Activated CD8-positive, alpha-beta memory T cell treated with anti-CD3 and anti-CD28 coated beads for 4 hours (primary cell): ENCODE data around the gene NSD2.

Experiments used
- DNase-seq, 2 donors: peaks; one replicate each; pipeline ENCODE4 v3.0.0-alpha.2; 2020; ENCODE audit warnings: low read depth in 2 of 2

NSD2 gene

GRCh38 chr4:1864076-1865008, 6.9 kb upstream of the NSD2 start:
- DNase-seq: no peak

- DNase-seq: no peak
These were observed 5.0 kb upstream of the NSD2 start for GRCh38 chr4:1866189-1866661.

- no peak for DNase-seq
These were observed 2.9 kb upstream of the NSD2 start for GRCh38 chr4:1868293-1868692.

- DNase-seq: no peak
These were observed 2.3 kb upstream of the NSD2 start for GRCh38 chr4:1868912-1869311.

GRCh38 chr4:1869530-1870327, 1.5 kb upstream of the NSD2 start:
- no peak for DNase-seq

GRCh38 chr4:1870328-1870577, 940 bp upstream of the NSD2 start:
- peak; percentile 67 to 76 for DNase-seq

GRCh38 chr4:1871471-1872021, 353 bp downstream of the NSD2 start:
- DNase-seq: no peak

- DNase-seq: no peak
These were observed 1.7 kb downstream of the NSD2 start for GRCh38 chr4:1872870-1873269.

- no peak for DNase-seq
These were observed 2.1 kb downstream of the NSD2 start for GRCh38 chr4:1873291-1873690.

GRCh38 chr4:1873776-1874175, 2.6 kb downstream of the NSD2 start:
- DNase-seq: no peak

GRCh38 chr4:1874201-1874600, 3.0 kb downstream of the NSD2 start:
- DNase-seq: no peak

- DNase-seq: no peak
These were observed 8.3 kb downstream of the NSD2 start for GRCh38 chr4:1879485-1879884.

- DNase-seq: no peak
These were observed 9.1 kb downstream of the NSD2 start for GRCh38 chr4:1880332-1880731.

GRCh38 chr4:1882850-1883271, 11.7 kb downstream of the NSD2 start:
- DNase-seq: no peak

- no peak for DNase-seq
These were observed 12.4 kb downstream of the NSD2 start for GRCh38 chr4:1883583-1883982.

- no peak for DNase-seq
These were observed 14.2 kb downstream of the NSD2 start for GRCh38 chr4:1885414-1885813.

GRCh38 chr4:1887052-1887451, 15.9 kb downstream of the NSD2 start:
- no peak for DNase-seq

GRCh38 chr4:1890979-1891570, 19.9 kb downstream of the NSD2 start:
- DNase-seq: no peak

- no peak for DNase-seq
These were observed 24.9 kb downstream of the NSD2 start for GRCh38 chr4:1895971-1896657.

- DNase-seq: no peak
These were observed 25.4 kb downstream of the NSD2 start for GRCh38 chr4:1896658-1896991.

- DNase-seq: no peak
These were observed 26.8 kb downstream of the NSD2 start for GRCh38 chr4:1898007-1898406.

GRCh38 chr4:1898681-1899080, 27.5 kb downstream of the NSD2 start:
- no peak for DNase-seq
